HG03060 (cell line): Measurements from ENCODE around the gene NUMA1.
A peak's percentile ranks its signal among the peaks of the same experiment; 100 is the strongest.

Experiments used
- ATAC-seq: cut with Tn5 transposase; IDR thresholded peaks from one replicate; pipeline ENCODE4 v1.9.1; 2021; ENCODE audit warnings: low read depth, moderate number of reproducible peaks; ENCODE audit not compliant: unreplicated experiment

NUMA1 gene

GRCh38 chr11:72003776-72004171 lies 76.6 kb downstream of the NUMA1 start:
- no peak for ATAC-seq

- ATAC-seq = no peak
Measured at GRCh38 chr11:72002841-72003775, 77.2 kb downstream of the NUMA1 start.

GRCh38 chr11:72001834-72002591 lies 78.3 kb downstream of the NUMA1 start:
- ATAC-seq = no peak

- no peak for ATAC-seq
Measured at GRCh38 chr11:72001285-72001684, 79.1 kb downstream of the NUMA1 start.

GRCh38 chr11:72000202-72000867 lies 80.0 kb downstream of the NUMA1 start:
- no peak for ATAC-seq

GRCh38 chr11:71999798-72000197 lies 80.5 kb downstream of the NUMA1 start:
- ATAC-seq = no peak

GRCh38 chr11:71999362-71999761 lies 81.0 kb downstream of the NUMA1 start:
- no peak for ATAC-seq

GRCh38 chr11:71998649-71999310 lies 81.6 kb downstream of the NUMA1 start, which contains the start of gene IL18BP:
IL18BP (plus strand) TSS chr11:71998909; CDS start chr11:71999985, 1,076 bp downstream.
- ATAC-seq = no peak

GRCh38 chr11:71998061-71998460 lies 82.3 kb downstream of the NUMA1 start:
- no peak for ATAC-seq

- no peak for ATAC-seq
Measured at GRCh38 chr11:71997594-71997993, 82.7 kb downstream of the NUMA1 start.

- no peak for ATAC-seq
Measured at GRCh38 chr11:71996946-71997345, 83.4 kb downstream of the NUMA1 start.

GRCh38 chr11:71996517-71996916 lies 83.8 kb downstream of the NUMA1 start:
- ATAC-seq = no peak

- no peak for ATAC-seq
Measured at GRCh38 chr11:71995726-71996291, 84.5 kb downstream of the NUMA1 start.

GRCh38 chr11:71994786-71995185 lies 85.6 kb downstream of the NUMA1 start:
- ATAC-seq = no peak

GRCh38 chr11:71992136-71992730 lies 88.1 kb downstream of the NUMA1 start:
- ATAC-seq = no peak

GRCh38 chr11:71991494-71991893 lies 88.8 kb downstream of the NUMA1 start:
- ATAC-seq = peak; percentile 62

GRCh38 chr11:71990701-71991100 lies 89.6 kb downstream of the NUMA1 start:
- no peak for ATAC-seq

GRCh38 chr11:71988050-71988449 lies 92.3 kb downstream of the NUMA1 start:
- no peak for ATAC-seq

- no peak for ATAC-seq
Measured at GRCh38 chr11:71987521-71987920, 92.8 kb downstream of the NUMA1 start.

GRCh38 chr11:71986131-71986530 lies 94.2 kb downstream of the NUMA1 start:
- no peak for ATAC-seq
